ENCODE data around the gene DNAJB12.

DNAJB12 gene

DNA sequence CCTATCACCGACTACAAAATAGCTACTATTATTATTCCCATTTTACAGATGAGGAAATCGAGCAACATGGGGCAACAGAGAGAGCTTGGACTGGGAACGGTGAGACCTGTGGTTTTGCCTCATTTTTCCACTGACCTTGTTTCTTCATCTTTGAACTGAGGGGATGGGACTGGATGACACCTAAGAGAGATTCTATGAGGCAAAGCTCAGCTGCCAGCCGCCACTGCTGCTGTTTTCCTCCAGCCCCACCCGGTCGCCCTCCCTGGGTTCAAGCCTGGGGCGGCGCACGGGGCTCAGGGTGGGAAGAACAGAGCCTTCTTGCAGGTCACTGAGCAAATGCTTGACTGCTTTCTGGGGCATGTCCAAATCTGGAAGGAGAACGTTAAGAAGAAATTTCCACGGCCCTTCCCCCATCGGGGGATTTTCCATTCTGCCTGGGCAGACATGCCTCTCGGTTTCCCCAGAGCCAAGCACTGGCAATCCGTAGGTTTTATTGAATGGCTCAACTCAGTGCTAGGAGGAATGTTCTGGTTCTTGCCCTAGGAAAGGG lies 68.7 kb downstream of the DNAJB12 start:
- DNase-seq = no peak

DNA sequence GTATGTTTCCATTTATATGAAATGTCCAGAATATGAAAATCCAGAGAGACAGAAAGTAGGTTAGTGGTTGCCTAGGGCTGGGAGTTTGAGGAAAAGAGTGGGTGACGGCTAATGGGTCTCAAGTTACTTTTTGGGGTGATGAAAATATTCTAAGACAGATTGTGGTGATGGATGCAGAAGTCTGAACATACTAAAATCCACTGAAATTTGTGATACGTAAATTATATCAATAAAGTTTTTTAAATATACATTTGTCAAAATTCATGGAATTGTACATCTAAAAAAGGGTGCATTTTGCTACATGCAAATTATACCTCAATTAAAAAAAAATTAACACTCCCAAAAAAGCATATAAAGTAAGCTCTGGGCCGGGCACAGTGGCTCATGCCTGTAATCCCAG lies 71.6 kb downstream of the DNAJB12 start:
- DNase-seq = no peak

Measured in cerebellar nuclear complex (tissue), 1 donor.